Measurements from ENCODE around the gene ATP9A.

DNA sequence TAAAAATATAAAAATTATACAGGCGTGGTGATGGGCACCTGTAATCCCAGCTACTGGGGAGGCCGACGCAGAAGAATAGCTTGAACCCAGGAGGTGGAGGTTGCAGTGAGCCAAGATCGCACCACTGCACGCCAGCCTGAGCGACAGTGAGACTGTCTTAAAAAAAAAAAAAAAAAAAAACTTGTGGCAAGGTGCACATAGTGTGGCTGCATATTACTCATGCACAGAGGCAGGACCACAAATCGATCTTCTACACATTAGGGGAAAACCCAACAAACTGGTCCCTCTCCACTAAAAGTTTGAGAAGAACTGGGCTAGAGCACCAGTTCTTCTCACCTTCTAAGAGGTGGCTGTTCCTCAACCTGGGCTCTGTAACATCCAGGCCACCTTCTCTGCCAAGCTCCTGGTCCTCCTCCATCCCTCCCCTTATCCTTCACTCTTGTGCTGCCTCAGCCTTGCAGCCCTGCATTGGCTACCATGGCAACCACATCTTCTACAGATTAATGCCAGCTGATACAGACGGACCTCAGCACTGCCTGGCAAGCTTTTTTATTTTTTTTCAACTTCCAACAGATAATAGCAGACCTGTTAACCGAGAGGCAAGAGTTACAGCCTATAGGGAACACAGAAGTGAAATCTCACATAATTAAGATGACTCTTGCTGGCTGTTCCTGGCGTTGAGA lies 88.0 kb downstream of the ATP9A start:
- TF ChIP-seq EZH2phosphoT487 (IDR thresholded peaks at IDR 0.05) = no peak
- TF ChIP-seq, protein P1, sequence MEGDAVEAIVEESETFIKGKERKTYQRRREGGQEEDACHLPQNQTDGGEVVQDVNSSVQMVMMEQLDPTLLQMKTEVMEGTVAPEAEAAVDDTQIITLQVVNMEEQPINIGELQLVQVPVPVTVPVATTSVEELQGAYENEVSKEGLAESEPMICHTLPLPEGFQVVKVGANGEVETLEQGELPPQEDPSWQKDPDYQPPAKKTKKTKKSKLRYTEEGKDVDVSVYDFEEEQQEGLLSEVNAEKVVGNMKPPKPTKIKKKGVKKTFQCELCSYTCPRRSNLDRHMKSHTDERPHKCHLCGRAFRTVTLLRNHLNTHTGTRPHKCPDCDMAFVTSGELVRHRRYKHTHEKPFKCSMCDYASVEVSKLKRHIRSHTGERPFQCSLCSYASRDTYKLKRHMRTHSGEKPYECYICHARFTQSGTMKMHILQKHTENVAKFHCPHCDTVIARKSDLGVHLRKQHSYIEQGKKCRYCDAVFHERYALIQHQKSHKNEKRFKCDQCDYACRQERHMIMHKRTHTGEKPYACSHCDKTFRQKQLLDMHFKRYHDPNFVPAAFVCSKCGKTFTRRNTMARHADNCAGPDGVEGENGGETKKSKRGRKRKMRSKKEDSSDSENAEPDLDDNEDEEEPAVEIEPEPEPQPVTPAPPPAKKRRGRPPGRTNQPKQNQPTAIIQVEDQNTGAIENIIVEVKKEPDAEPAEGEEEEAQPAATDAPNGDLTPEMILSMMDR (IDR thresholded peaks at IDR 0.05) = no peak

All from neural progenitor cell (in vitro differentiated cells).